Fibroblast of skin of abdomen (primary cell): ENCODE measurements around the gene GCNT1.
A peak's percentile ranks its signal among the peaks of the same experiment; 100 is the strongest.

ENCODE experiments used
- DNase-seq: peaks from one replicate; pipeline ENCODE4 v3.0.0-alpha.2; 2013

The GCNT1 gene

GRCh38 chr9:76542360-76542759, 83.4 kb downstream of the GCNT1 start:
- DNase-seq: peak; percentile 26

- DNase-seq: no peak
Measured at GRCh38 chr9:76545191-76545590, 86.2 kb downstream of the GCNT1 start.

GRCh38 chr9:76552181-76552580, 93.2 kb downstream of the GCNT1 start:
- DNase-seq: no peak

GRCh38 chr9:76552751-76553455, 93.9 kb downstream of the GCNT1 start:
- no peak for DNase-seq

- no peak for DNase-seq
Measured at GRCh38 chr9:76553680-76554079, 94.7 kb downstream of the GCNT1 start.
